CD4-positive, alpha-beta memory T cell (primary cell): ENCODE results near the gene ULK4. TPM values are rescaled to one million over a fixed set of nuclear protein-coding genes. Genes with fewer than 3 reads are reported as not detected.

ENCODE experiments used
- CTCF ChIA-PET: fragments of 350-600 bp; sonication (Branson Sonifier 250); formaldehyde crosslinking; loops from one replicate; lab custom pipeline; 2021; ENCODE audit warnings: inconsistent platforms; ENCODE audit not compliant: partially characterized antibody; lab: Charles Lee
- POLR2A ChIA-PET: fragments of 350-600 bp; sonication (Branson Sonifier 250); formaldehyde crosslinking; loops from one replicate; lab custom pipeline; 2021; ENCODE audit not compliant: partially characterized antibody; lab: Charles Lee
- DNase-seq, 5 donors: peaks; one replicate each; pipeline versions ENCODE4 v3.0.0 to v3.0.0-alpha.2; 2020 to 2022; ENCODE audit warnings: mixed read lengths in 1 of 5
- H3K27ac ChIP-seq: one replicate; pipeline ENCODE4 v1.7.0; 2013; ENCODE audit warnings: low read depth, low read length
- H3K27me3 ChIP-seq: 2 replicates; pipeline ENCODE4 v1.7.0; 2013; ENCODE audit warnings: mild to moderate bottlenecking, low read length, moderate library complexity; ENCODE audit not compliant: insufficient read depth
- H3K36me3 ChIP-seq: 2 replicates; pipeline ENCODE4 v1.7.0; 2013; ENCODE audit warnings: mild to moderate bottlenecking, low read length, moderate library complexity; ENCODE audit not compliant: insufficient read depth
- H3K4me1 ChIP-seq: 2 replicates; pipeline ENCODE4 v1.7.0; 2013; ENCODE audit warnings: mild to moderate bottlenecking, low read length, moderate library complexity; ENCODE audit not compliant: insufficient read depth
- H3K4me3 ChIP-seq, 2 donors: one replicate each; pipeline ENCODE4 v1.7.0; 2013; ENCODE audit warnings: low read length in 2 of 2, mild to moderate bottlenecking in 1 of 2
- H3K9me3 ChIP-seq, 2 donors: one replicate each; pipeline ENCODE4 v1.7.0; 2013; ENCODE audit warnings: low read length in 2 of 2, control low read depth in 1 of 2; ENCODE audit not compliant: control insufficient read depth in 1 of 2
- H3K27ac Mint-ChIP-seq, 7 donors: one replicate each; pipeline ENCODE4 v1.8.0; 2020 to 2021; ENCODE audit warnings: mixed read lengths in 7 of 7, mild to moderate bottlenecking in 6 of 7, inconsistent platforms in 3 of 7, moderate library complexity in 3 of 7
- H3K27me3 Mint-ChIP-seq, 2 donors: one replicate each; pipeline ENCODE4 v1.8.0; 2020 to 2021; ENCODE audit warnings: mixed read lengths in 2 of 2
- H3K36me3 Mint-ChIP-seq, 2 donors: one replicate each; pipeline ENCODE4 v1.8.0; 2020 to 2021; ENCODE audit warnings: mixed read lengths in 2 of 2, inconsistent platforms in 1 of 2, mild to moderate bottlenecking in 1 of 2
- H3K4me1 Mint-ChIP-seq, 4 donors: one replicate each; pipeline ENCODE4 v1.8.0; 2020 to 2021; ENCODE audit warnings: mixed read lengths in 4 of 4, mild to moderate bottlenecking in 1 of 4
- H3K4me3 Mint-ChIP-seq, 8 donors: one replicate each; pipeline ENCODE4 v1.8.0; 2020 to 2021; ENCODE audit warnings: mixed read lengths in 8 of 8, mild to moderate bottlenecking in 7 of 8, moderate library complexity in 6 of 8, inconsistent platforms in 3 of 8
- H3K9me3 Mint-ChIP-seq, 8 donors: one replicate each; pipeline ENCODE4 v1.8.0; 2020 to 2021; ENCODE audit warnings: mixed read lengths in 8 of 8, mild to moderate bottlenecking in 5 of 8, inconsistent platforms in 3 of 8, moderate library complexity in 1 of 8
- intact Hi-C: fragments of 100-400 bp; cut with micrococcal nuclease; formaldehyde crosslinking; loops from one replicate; pipeline ENCODE4 v1.15.1; 2023
- polyA plus RNA-seq, 2 donors: library from polyadenylated mRNA; unstranded; fragments of 300-500 nt; fragmentation: Illumina TruSeq; gene quantifications; one replicate each; pipeline ENCODE4 v1.2.3, GENCODE V29; 2021
- total RNA-seq, 2 experiments: library from RNA; stranded (reverse); gene quantifications; one replicate each; pipeline ENCODE4 v1.2.3, GENCODE V29; 2021

ULK4 gene
- total and polyA plus RNA-seq, 4 experiments from 2014 or later: 6.3 to 29.1 (median 19.2) TPM

GRCh38 chr3:41632700-41633099, 329.2 kb downstream of the ULK4 start:
- H3K36me3 Mint-ChIP-seq: no peaks in the 10 kb centered on the region
- POLR2A ChIA-PET: no interaction called here
- H3K27me3 Mint-ChIP-seq: no peaks in the 10 kb centered on the region
- H3K27ac Mint-ChIP-seq: no peak overlapping the region
- no peaks in the 10 kb centered on the region for H3K9me3 ChIP-seq
- no peaks in the 10 kb centered on the region for H3K9me3 Mint-ChIP-seq
- no peaks in the 10 kb centered on the region for H3K4me1 Mint-ChIP-seq
- no peak overlapping the region for H3K4me3 ChIP-seq
- CTCF ChIA-PET: no interaction called here
- H3K36me3 ChIP-seq: no peaks in the 10 kb centered on the region
- H3K4me3 Mint-ChIP-seq: no peak overlapping the region
- no peak for DNase-seq
- no peaks in the 10 kb centered on the region for H3K27me3 ChIP-seq
- H3K4me1 ChIP-seq: no peaks in the 10 kb centered on the region
- intact Hi-C loops: no loop called here
- no peak overlapping the region for H3K27ac ChIP-seq

- no peaks in the 10 kb centered on the region for H3K9me3 Mint-ChIP-seq
- ChIA-PET CTCF (no interaction called here), POLR2A (no interaction called here)
- no peaks in the 10 kb centered on the region for H3K4me1 Mint-ChIP-seq
- H3K9me3 ChIP-seq: no peaks in the 10 kb centered on the region
- H3K27me3 ChIP-seq: no peaks in the 10 kb centered on the region
- no peaks in the 10 kb centered on the region for H3K27me3 Mint-ChIP-seq
- no peaks in the 10 kb centered on the region for H3K36me3 Mint-ChIP-seq
- intact Hi-C loops: no loop called here
- H3K27ac ChIP-seq: no peak overlapping the region
- DNase-seq: no peak
- H3K4me3 ChIP-seq: no peak overlapping the region
- H3K4me3 Mint-ChIP-seq: no peak overlapping the region
- no peak overlapping the region for H3K27ac Mint-ChIP-seq
- no peaks in the 10 kb centered on the region for H3K36me3 ChIP-seq
- no peaks in the 10 kb centered on the region for H3K4me1 ChIP-seq
Measured at GRCh38 chr3:41630708-41631107, 331.2 kb downstream of the ULK4 start.

GRCh38 chr3:41629986-41630385, 331.9 kb downstream of the ULK4 start:
- CTCF ChIA-PET: no interaction called here
- intact Hi-C loops: no loop called here
- no peaks in the 10 kb centered on the region for H3K4me1 Mint-ChIP-seq

DNA sequence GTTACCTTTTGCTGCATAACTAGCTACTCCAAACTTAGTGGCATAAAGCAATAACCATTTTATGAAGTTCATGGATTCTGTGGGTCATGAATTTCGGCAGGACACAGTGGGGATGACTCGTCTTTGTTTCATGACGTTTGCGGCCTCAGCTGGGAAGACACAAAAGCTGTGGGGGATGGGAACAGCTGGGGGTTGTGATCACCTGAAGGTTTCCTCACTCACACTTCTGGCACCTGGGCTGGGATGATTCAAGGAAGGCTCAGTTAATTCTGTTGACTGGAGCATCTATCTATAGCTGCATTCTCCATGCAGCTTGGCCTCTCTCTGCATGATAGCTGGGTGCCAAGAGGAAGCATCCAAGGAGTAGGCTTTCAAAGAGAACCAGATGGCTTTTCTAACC, 332.8 kb downstream of the ULK4 start:
- Mint-ChIP-seq H3K9me3 (peaks cover 0 to 3% (median 0%) of the 10 kb centered on the region in 8 donors), H3K4me3 (no peak overlapping the region), H3K27ac (no peak overlapping the region), H3K27me3 (no peaks in the 10 kb centered on the region), H3K36me3 (no peaks in the 10 kb centered on the region), H3K4me1 (no peaks in the 10 kb centered on the region)
- Histone ChIP-seq H3K9me3 (no peaks in the 10 kb centered on the region), H3K36me3 (no peaks in the 10 kb centered on the region), H3K27ac (no peak overlapping the region), H3K4me1 (no peaks in the 10 kb centered on the region), H3K27me3 (no peaks in the 10 kb centered on the region), H3K4me3 (no peak overlapping the region)
- CTCF ChIA-PET: no interaction called here
- DNase-seq: no peak
- intact Hi-C loops: no loop called here
- POLR2A ChIA-PET: no interaction called here

More at GRCh38 chr3:41629986-41630385, 331.9 kb downstream of the ULK4 start:
- no peaks in the 10 kb centered on the region for H3K36me3 ChIP-seq
- peaks cover 0 to 3% (median 0%) of the 10 kb centered on the region in 8 donors for H3K9me3 Mint-ChIP-seq
- H3K36me3 Mint-ChIP-seq: no peaks in the 10 kb centered on the region
- DNase-seq: no peak
- no peaks in the 10 kb centered on the region for H3K9me3 ChIP-seq
- H3K27me3 ChIP-seq: no peaks in the 10 kb centered on the region
- H3K4me3 Mint-ChIP-seq: no peak overlapping the region
- H3K27ac Mint-ChIP-seq: no peak overlapping the region
- H3K4me3 ChIP-seq: no peak overlapping the region
- POLR2A ChIA-PET: no interaction called here
- no peaks in the 10 kb centered on the region for H3K27me3 Mint-ChIP-seq
- no peaks in the 10 kb centered on the region for H3K4me1 ChIP-seq
- no peak overlapping the region for H3K27ac ChIP-seq

- H3K27me3 Mint-ChIP-seq: no peaks in the 10 kb centered on the region
- ChIA-PET CTCF (no interaction called here), POLR2A (no interaction called here)
- Histone ChIP-seq H3K27ac (no peak overlapping the region), H3K4me3 (no peak overlapping the region), H3K27me3 (no peaks in the 10 kb centered on the region), H3K36me3 (no peaks in the 10 kb centered on the region), H3K4me1 (no peaks in the 10 kb centered on the region), H3K9me3 (no peaks in the 10 kb centered on the region)
- H3K36me3 Mint-ChIP-seq: peaks cover 0 to 6% of the 10 kb centered on the region in 2 donors
- H3K4me1 Mint-ChIP-seq: no peaks in the 10 kb centered on the region
- H3K27ac Mint-ChIP-seq: no peak overlapping the region
- no peak overlapping the region for H3K4me3 Mint-ChIP-seq
- intact Hi-C loops: no loop called here
- DNase-seq: no peak
- H3K9me3 Mint-ChIP-seq: peaks cover 0 to 3% (median 0%) of the 10 kb centered on the region in 8 donors
Measured at GRCh38 chr3:41627477-41628087, 334.3 kb downstream of the ULK4 start.

DNA sequence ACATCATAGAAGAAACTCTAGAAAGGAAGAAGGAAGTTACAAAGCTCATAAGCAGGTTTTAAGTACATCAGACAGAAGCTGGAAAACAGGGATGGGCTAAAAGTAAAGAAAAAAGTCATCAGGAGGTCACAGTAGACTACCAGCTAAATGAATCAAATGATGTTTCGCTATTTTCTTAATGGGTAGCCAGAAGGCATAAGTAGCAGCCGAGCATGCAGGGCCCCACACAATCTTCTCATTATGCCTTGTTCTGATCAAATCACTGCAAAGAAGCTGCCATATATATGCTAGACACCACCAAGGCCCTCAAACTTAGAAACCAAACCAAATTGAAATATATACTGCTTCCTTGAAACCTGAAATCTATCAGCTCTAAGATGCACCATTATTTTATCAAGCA, 349.1 kb downstream of the ULK4 start:
- Mint-ChIP-seq H3K4me1 (no peaks in the 10 kb centered on the region), H3K27ac (no peak overlapping the region), H3K27me3 (no peaks in the 10 kb centered on the region), H3K9me3 (no peaks in the 10 kb centered on the region), H3K36me3 (peaks cover 3 to 26% of the 10 kb centered on the region in 2 donors), H3K4me3 (no peak overlapping the region)
- Histone ChIP-seq H3K4me3 (no peak overlapping the region), H3K36me3 (no peaks in the 10 kb centered on the region), H3K9me3 (no peaks in the 10 kb centered on the region), H3K27me3 (no peaks in the 10 kb centered on the region), H3K27ac (no peak overlapping the region), H3K4me1 (no peaks in the 10 kb centered on the region)
- ChIA-PET CTCF (no interaction called here), POLR2A (no interaction called here)
- intact Hi-C loops: no loop called here
- no peak for DNase-seq

DNA sequence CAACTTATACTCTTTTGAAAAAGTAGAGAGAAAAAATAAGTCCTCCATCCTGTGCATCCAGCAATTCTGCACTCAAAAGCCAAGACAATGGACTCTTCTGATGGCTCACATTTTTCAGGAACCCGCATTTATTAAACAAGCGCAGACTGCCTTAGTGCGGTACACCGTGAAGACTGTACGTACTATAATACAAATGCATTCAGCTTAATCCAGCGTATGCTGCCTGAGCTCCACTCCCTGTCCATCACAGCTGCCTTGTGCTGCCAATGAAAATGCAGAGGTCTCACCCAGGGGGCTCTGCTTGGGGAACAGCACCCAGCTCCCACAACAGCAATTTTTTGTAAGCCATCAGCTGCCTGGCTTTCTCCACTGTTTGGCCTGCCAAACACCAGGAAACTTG, 350.9 kb downstream of the ULK4 start:
- no peaks in the 10 kb centered on the region for H3K36me3 ChIP-seq
- no peaks in the 10 kb centered on the region for H3K27me3 ChIP-seq

More for the DNA sequence above, 350.9 kb downstream of the ULK4 start:
- Histone ChIP-seq H3K4me1 (no peaks in the 10 kb centered on the region), H3K27ac (no peak overlapping the region), H3K4me3 (no peak overlapping the region), H3K9me3 (no peaks in the 10 kb centered on the region)
- no peaks in the 10 kb centered on the region for H3K4me1 Mint-ChIP-seq
- no peaks in the 10 kb centered on the region for H3K27me3 Mint-ChIP-seq
- peaks cover 3 to 26% of the 10 kb centered on the region in 2 donors for H3K36me3 Mint-ChIP-seq
- no peak overlapping the region for H3K4me3 Mint-ChIP-seq
- no peak for DNase-seq
- intact Hi-C loops: no loop called here
- H3K9me3 Mint-ChIP-seq: no peaks in the 10 kb centered on the region
- no peak overlapping the region for H3K27ac Mint-ChIP-seq
- ChIA-PET CTCF (no interaction called here), POLR2A (no interaction called here)
